ENCODE results near the gene MDH1. TPM values are rescaled to one million over a fixed set of nuclear protein-coding genes. Genes with fewer than 3 reads are reported as not detected.

Gene MDH1
- total RNA-seq, 4 donors from 2014 or later = 100 to 148 (median 121) TPM

DNA sequence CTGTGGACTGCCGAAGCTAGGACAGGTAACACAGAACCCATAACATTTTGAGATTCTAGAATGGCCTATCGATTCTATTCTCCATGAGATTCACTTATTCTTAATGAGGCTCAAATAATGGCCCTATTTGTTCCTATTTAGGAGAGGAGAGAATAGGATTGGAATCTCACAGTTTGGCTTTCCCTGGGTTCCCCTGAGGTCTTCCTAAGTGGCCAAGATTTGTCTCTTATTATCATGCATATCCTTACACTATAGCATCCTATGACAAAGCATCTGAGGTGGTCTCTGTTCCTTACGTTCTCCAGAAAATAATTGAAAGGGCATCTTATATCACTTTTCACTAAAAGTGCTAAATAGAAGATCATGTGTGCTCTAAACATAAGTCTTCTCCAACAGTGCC, 10.0 kb upstream of the MDH1 start:
- peaks cover 0 to 3% (median 0%) of the 10 kb centered on the region in 4 donors for H3K9me3 ChIP-seq
- WGBS, 2 donors = 93% methylated on average over 3 of the region's 3 CpGs
- H3K4me1 ChIP-seq = peaks cover 0 to 10% (median 0%) of the 10 kb centered on the region in 4 donors
- no peak overlapping the region for H3K27ac ChIP-seq
- H3K4me3 ChIP-seq = no peak overlapping the region
- H3K36me3 ChIP-seq = no peaks in the 10 kb centered on the region
- DNase-seq (ENCODE audit: low spot score in 2 of 2) = no peak
- H3K27me3 ChIP-seq = no peaks in the 10 kb centered on the region
- TF ChIP-seq POLR2A (IDR thresholded peaks at IDR 0.05) = no peak
- no peak for TF ChIP-seq CTCF (IDR thresholded peaks at IDR 0.05)
- no peak for TF ChIP-seq EP300 (IDR thresholded peaks at IDR 0.05)

GRCh38 chr2:63580651-63581297, 8.0 kb upstream of the MDH1 start:
- H3K9me3 ChIP-seq = no peaks in the 10 kb centered on the region
- no peak for TF ChIP-seq EP300 (IDR thresholded peaks at IDR 0.05)
- no peak for TF ChIP-seq CTCF (IDR thresholded peaks at IDR 0.05)
- no peak for TF ChIP-seq POLR2A (IDR thresholded peaks at IDR 0.05)
- no peak for DNase-seq (ENCODE audit: low spot score in 2 of 2)
- H3K4me1 ChIP-seq = peaks cover 0 to 10% (median 0%) of the 10 kb centered on the region in 4 donors
- H3K4me3 ChIP-seq = no peak overlapping the region
- H3K27ac ChIP-seq = peak overlapping the region in 2 of 4 donors; percentile 42 to 73
- 48 to 49% methylated on average over 4 of the region's 4 CpGs for WGBS, 2 donors
- H3K36me3 ChIP-seq = no peaks in the 10 kb centered on the region
- no peaks in the 10 kb centered on the region for H3K27me3 ChIP-seq

DNA sequence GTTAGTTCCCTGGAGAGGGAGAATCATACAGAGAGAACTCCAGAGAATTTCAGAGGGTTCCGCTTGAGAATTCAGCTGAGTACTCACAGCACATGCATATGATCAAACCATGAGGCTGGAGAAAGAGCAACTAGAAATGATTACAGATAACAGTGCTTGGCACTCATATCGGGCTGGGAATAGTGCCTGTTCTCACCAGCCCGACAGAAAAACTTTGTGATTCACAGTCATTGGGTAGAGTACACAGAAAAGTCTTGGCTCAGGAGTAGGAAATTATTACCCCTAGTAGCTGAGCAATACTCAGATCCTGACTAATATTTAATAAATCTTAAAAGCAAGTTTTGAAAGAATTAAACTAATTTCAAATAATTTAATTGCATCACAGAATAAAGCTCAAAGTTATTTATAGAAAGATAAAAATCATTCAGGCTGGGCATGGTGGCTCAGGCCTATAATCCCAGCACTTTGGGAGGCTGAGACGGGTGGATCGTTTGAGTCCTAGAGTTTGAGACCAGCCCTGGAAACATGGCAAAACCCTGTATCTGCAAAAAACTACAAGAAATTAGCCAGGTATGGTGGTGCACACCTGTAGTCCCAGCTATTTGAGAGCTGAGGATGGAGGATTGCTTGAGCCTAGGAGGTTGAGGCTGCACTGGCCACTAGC, 7.3 kb upstream of the MDH1 start:
- no peaks in the 10 kb centered on the region for H3K36me3 ChIP-seq
- 54 to 57% methylated on average over 5 of the region's 5 CpGs for WGBS, 2 donors
- H3K9me3 ChIP-seq = no peaks in the 10 kb centered on the region
- no peak overlapping the region for H3K4me3 ChIP-seq
- no peak for DNase-seq (ENCODE audit: low spot score in 2 of 2)
- TF ChIP-seq EP300 (IDR thresholded peaks at IDR 0.05) = peak in 1 of 2 donors; percentile 50
- TF ChIP-seq CTCF (IDR thresholded peaks at IDR 0.05) = no peak
- peaks cover 0 to 10% (median 0%) of the 10 kb centered on the region in 4 donors for H3K4me1 ChIP-seq
- H3K27ac ChIP-seq = peak overlapping the region in 2 of 4 donors; percentile 42 to 73
- H3K27me3 ChIP-seq = no peaks in the 10 kb centered on the region

DNA sequence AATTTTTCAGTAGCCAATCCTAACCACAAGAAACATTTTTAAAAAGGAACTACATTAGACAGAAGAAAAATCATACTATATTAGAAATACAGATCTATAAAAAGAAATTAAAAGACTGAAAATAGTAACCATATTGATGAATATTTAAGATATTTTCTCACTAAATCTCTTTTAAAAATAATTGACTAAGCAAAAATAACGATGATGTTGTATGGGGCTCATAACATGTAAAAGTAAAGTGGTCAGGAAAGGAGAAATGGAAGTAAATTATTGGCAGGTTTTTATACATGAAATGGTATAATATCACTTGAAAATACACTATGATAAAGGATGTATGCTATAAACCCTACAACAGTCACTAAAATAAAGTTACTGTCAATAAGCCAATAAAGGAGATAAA, 5.9 kb upstream of the MDH1 start:
- WGBS, 2 donors = 94 to 98% methylated on average over 1 of the region's 1 CpG
- no peak overlapping the region for H3K4me3 ChIP-seq
- TF ChIP-seq CTCF (IDR thresholded peaks at IDR 0.05) (no peak), EP300 (IDR thresholded peaks at IDR 0.05) (no peak)
- H3K4me1 ChIP-seq = peaks cover 0 to 24% (median 6%) of the 10 kb centered on the region in 4 donors
- H3K27ac ChIP-seq = no peak overlapping the region
- H3K27me3 ChIP-seq = no peaks in the 10 kb centered on the region
- H3K36me3 ChIP-seq = no peaks in the 10 kb centered on the region
- no peaks in the 10 kb centered on the region for H3K9me3 ChIP-seq
- no peak for DNase-seq (ENCODE audit: low spot score in 2 of 2)

DNA sequence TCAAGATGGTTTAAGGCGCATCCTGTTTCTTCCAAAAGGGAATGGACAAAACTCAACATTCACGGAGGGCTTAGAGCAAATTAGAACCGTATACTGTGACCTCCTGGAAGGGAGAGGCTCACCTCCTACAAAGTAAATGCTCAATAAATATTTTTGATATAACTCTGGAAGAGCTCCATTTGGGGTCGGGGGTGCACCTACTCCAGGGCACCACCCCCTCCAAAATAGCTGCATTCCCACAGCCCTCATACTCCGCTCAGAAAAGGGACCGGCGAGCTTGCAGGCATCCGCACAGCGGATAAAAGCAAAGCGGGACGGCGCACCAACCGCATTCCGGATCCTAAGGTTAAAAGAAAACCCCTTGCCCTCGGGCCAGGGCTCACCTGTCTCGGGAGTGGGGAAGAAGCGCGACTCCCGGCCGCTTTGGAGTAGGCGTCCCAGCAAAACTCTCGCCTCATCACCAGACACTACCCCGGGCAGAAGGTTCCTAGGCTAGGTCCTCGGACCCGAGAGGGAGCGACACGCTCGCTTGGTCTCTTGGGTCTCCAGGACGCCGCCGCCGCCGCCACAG, 864 bp upstream of the MDH1 start:
- H3K36me3 ChIP-seq = peaks cover 0 to 6% (median 0%) of the 10 kb centered on the region in 3 donors
- WGBS, 2 donors = 0 to 1% methylated on average over 25 to 31 of the region's 33 CpGs
- H3K27ac ChIP-seq = peak overlapping the region; percentile 78 to 93 (median 92)
- DNase-seq (ENCODE audit: low spot score in 2 of 2) = no peak
- no peaks in the 10 kb centered on the region for H3K27me3 ChIP-seq
- H3K4me1 ChIP-seq = peaks cover 0 to 44% (median 22%) of the 10 kb centered on the region in 4 donors
- TF ChIP-seq EP300 (IDR thresholded peaks at IDR 0.05) (no peak), CTCF (IDR thresholded peaks at IDR 0.05) (no peak), POLR2A (IDR thresholded peaks at IDR 0.05) (no peak)
- H3K4me3 ChIP-seq = peak overlapping the region; percentile 66 to 80 (median 74)
- H3K9me3 ChIP-seq = no peaks in the 10 kb centered on the region
